ENCODE measurements around the gene ENO2.
A peak's percentile ranks its signal among the peaks of the same experiment; 100 is the strongest.

ENO2 gene

GRCh38 chr12:6914947-6915788 is 788 bp downstream of the ENO2 start:
- no peak for DNase-seq

DNA sequence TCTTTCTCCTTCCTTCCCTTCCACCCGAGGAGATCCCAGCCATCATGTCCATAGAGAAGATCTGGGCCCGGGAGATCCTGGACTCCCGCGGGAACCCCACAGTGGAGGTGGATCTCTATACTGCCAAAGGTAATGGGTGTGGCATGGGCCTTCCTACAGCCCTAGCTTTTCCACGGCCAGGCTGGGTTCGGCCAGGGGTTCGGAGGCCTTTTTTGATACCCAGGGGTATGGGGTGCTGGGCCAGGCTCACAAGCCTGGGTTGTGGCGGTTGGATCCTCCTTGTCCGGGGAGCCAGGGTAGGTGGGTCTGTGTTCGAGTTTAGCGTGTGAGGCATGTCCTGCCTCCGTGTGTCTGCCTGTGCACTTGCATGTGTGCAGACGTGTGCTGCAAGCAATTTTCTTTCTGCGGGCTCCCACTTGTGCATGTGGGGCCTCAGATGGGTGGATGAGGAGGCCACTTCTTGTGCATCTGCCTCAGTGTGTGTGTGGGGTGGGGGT is 1.5 kb downstream of the ENO2 start:
- DNase-seq: no peak

- no peak for DNase-seq
These were observed 2.2 kb downstream of the ENO2 start for GRCh38 chr12:6916426-6917200.

DNA sequence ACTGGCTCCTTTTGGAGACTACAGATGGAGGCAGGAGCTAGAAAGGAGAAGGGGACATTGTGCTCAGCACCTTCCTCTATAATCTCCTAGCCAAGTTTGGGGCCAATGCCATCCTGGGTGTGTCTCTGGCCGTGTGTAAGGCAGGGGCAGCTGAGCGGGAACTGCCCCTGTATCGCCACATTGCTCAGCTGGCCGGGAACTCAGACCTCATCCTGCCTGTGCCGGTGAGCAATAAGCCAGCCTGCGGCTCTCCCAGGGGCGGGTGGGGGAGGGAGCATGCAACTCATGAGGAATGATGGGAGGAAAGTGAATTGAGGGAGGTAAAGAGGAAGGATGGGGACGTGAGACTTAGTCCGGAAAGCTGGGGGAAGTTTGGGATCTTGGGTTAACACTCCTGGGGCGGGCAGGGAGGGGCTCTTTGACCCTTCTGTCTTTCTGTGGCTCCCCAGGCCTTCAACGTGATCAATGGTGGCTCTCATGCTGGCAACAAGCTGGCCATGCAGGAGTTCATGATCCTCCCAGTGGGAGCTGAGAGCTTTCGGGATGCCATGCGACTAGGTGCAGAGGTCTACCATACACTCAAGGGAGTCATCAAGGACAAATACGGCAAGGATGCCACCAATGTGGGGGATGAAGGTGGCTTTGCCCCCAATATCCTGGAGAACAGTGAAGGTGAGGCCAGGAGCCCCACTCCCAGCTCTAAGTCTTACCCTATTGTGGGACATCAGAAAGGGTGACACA is 3.3 kb downstream of the ENO2 start:
- no peak for DNase-seq

DNA sequence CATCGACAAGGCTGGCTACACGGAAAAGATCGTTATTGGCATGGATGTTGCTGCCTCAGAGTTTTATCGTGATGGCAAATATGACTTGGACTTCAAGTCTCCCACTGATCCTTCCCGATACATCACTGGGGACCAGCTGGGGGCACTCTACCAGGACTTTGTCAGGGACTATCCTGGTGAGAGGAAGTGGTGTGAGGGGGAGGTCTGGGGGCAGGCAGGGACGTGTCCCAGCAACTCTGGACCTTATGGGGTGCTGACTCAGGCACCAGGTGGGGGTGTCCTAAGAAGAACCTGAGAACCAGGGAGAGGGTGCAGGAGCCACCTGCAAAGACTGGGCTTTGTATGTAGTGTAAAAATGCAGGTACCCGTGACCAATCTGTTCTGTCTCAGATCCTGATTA is 5.2 kb downstream of the ENO2 start:
- no peak for DNase-seq

DNA sequence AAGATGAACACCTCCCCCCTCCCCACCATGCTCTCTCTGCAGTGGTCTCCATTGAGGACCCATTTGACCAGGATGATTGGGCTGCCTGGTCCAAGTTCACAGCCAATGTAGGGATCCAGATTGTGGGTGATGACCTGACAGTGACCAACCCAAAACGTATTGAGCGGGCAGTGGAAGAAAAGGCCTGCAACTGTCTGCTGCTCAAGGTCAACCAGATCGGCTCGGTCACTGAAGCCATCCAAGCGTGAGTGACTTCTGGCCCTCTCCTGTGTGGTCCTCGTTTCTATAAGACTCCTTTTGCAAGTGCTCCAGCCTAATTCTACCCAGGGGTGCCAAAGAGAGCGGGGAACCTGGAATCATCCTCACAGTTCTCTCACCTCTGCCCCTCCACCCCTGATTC is 7.2 kb downstream of the ENO2 start:
- DNase-seq: no peak

DNA sequence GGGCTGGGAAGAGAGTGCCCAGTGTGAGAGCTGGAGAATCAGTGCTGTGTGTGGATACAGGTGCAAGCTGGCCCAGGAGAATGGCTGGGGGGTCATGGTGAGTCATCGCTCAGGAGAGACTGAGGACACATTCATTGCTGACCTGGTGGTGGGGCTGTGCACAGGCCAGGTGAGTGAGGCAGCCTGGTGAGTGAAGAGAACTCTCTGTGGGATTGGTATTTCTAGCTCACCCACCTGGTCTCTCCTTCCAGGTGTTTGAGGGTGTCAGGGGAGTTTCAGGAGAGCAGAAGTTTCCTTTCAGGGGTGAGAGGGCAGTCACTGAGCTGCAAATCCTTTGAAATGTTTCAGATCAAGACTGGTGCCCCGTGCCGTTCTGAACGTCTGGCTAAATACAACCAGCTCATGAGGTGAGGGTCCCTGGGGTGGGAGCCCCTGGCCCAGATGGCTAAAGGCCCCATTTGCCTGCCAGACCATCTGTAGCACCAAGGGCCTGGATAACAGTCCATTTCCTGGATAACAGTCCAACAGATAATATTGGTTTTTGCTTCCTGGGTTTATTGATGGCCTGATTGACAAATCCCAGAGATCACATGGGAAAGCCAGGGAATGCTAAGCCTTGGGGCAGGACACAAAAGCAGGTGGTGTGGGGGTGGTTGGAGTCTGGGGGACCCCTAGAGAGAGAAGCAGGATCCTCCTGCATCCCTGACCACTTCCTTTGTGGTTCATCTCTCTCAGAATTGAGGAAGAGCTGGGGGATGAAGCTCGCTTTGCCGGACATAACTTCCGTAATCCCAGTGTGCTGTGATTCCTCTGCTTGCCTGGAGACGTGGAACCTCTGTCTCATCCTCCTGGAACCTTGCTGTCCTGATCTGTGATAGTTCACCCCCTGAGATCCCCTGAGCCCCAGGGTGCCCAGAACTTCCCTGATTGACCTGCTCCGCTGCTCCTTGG is 7.9 kb downstream of the ENO2 start:
- DNase-seq: no peak

DNA sequence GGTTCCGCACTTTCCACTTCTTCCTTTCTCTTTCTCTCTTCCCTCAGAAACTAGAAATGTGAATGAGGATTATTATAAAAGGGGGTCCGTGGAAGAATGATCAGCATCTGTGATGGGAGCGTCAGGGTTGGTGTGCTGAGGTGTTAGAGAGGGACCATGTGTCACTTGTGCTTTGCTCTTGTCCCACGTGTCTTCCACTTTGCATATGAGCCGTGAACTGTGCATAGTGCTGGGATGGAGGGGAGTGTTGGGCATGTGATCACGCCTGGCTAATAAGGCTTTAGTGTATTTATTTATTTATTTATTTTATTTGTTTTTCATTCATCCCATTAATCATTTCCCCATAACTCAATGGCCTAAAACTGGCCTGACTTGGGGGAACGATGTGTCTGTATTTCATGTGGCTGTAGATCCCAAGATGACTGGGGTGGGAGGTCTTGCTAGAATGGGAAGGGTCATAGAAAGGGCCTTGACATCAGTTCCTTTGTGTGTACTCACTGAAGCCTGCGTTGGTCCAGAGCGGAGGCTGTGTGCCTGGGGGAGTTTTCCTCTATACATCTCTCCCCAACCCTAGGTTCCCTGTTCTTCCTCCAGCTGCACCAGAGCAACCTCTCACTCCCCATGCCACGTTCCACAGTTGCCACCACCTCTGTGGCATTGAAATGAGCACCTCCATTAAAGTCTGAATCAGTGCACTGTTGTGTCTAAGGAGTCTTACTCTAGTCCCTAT is 8.8 kb downstream of the ENO2 start:
- no peak for DNase-seq

- no peak for DNase-seq
These were observed 9.5 kb downstream of the ENO2 start for GRCh38 chr12:6923851-6924250.

GRCh38 chr12:6925239-6925539 is 10.8 kb downstream of the ENO2 start:
- no peak for DNase-seq

DNA sequence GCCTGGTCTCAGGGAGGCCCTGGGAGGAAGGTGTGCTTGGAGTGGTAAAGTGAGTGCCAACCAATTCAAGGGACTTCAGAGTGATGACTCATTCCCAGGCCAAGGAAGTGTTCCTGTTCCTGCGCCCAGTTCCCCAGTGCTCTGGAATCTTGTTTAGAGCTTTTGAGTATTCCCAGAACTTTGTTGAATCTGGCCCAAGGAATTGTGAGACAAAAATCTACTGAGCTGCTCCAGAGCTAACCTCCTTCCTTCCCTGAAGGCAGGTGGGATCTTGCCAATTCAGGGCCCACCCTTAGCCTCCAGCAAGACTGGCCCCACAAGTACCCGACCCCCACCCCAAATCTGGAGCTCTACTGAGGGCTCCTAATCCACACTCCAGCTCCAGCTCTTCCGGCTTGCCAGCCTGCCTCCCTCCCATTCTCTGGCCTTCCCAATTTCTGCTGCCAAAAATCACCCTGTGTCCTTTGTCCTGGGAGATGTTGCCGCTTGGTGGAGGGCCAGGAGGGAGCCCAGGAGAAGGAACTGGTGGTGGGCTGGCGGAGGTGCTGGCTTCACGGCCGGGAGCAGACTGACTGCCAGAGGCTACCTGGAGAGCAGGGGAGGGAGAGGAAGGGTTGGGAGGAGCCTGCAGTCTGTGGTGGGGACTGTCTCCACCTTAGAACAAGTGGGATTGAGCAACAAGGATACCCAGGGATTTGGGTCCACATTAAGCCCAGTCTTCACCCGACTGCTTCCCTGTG is 11.3 kb downstream of the ENO2 start:
- DNase-seq: no peak

DNA sequence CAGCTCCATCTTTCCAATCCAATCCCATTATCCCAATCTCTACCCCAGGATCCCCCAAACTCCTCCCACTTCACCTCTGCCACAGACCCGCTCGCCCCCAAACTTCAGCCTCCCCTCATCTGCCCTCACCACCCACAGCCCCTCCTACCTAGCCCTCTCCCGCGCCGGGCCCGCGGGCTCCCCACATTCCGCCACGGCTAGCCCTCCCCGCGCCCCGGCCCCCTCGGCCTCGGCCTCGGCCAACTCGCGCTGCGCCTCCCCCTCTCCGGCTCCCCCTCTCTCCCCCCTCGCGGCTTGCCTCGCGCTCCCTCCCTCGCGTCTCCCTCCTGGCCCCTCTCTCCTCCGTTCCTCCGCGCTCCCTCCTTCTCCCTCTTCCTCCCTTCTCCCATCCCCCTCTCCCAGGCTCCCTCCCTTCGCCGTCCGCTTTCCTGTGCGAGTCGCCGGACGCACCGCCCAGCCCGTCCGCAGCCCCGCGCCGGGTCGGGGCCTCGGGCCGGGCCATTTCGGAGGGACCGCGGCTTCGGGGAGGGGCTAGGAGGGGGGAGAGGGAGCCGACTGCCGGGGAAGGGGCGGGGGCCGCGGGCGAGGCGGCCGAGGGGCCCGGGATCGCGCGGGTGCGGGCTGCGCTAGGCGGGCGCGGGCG is 13.1 kb downstream of the ENO2 start, which contains the start of gene ATN1:
ATN1 (plus strand) TSS at position 581 of the 643 bp plus-strand sequence. CDS start 6,043 bp downstream, outside the sequence.
- DNase-seq: peak; percentile 81

DNA sequence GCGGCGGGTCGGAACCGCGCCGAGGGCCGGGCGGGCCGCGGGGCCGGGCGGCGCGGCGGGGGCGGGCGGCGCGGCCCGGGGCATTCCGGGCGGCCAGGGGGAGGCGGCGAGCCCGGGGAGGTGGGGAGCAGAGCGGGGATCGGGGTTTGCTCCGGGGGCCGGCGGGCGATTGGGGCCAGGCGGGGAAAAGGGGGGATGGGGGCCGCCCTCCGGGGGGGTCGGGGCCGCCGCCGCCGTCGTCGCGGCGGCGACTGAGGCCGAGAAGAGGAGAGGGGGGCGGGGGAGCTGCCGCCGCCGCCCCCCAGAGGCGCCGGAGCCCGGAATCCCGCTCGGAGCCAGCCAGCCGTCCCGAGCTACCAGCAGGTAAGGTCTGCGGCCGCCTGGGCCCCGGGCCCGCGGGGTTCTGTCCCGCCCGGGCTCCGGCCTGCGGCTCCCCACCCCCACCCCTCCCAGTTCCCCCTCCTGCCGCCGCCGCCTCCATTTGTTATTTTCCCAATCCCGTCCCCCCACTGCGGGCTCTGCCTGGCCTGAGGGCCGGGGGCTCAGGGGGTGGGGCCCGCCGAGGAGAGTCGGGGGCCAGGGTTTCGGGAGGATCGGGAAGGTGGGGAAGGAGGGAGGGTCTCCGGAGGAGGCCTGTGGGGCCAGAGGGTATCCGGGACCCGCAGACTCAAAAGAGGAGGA is 13.8 kb downstream of the ENO2 start:
- no peak for DNase-seq

- DNase-seq: no peak
These were observed 14.5 kb downstream of the ENO2 start for GRCh38 chr12:6928703-6929407.

GRCh38 chr12:6929466-6930452 is 15.4 kb downstream of the ENO2 start:
- DNase-seq: no peak

- no peak for DNase-seq
These were observed 18.4 kb downstream of the ENO2 start for GRCh38 chr12:6932766-6933165.

DNA sequence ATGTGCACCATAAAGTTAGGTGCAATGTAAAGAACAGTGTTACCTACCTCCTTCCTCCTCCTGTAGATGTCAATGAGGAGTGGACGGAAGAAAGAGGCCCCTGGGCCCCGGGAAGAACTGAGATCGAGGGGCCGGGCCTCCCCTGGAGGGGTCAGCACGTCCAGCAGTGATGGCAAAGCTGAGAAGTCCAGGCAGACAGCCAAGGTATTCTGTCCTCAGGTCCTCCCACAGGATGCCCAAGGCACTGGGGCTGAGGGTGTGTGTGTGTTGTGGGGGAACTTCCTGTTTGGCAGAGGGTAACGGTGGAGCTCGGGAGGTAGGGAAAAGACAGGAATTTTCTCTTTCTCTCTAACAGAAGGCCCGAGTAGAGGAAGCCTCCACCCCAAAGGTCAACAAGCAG is 19.7 kb downstream of the ENO2 start:
- no peak for DNase-seq

All from activated effector memory CD4-positive, alpha-beta T cell treated with anti-CD3 and anti-CD28 coated beads, Interleukin-2, amount 50 U/mL, for 16 hours (primary cell).